HG03025 (cell line): ENCODE measurements around the gene MBTD1.
"Not testable (repeated sequence)": the region's sequence is repeated elsewhere in the genome, so short reads cannot be mapped to it uniquely, and the experiment has no call there.

Experiments used
- ATAC-seq: cut with Tn5 transposase; IDR thresholded peaks from one replicate; pipeline ENCODE4 v1.9.1; 2021; ENCODE audit warnings: mild to moderate bottlenecking, moderate library complexity; ENCODE audit not compliant: unreplicated experiment, low FRiP score

The MBTD1 gene

GRCh38 chr17:51191895-51192294 is 68.0 kb downstream of the MBTD1 start:
- no peak for ATAC-seq

DNA sequence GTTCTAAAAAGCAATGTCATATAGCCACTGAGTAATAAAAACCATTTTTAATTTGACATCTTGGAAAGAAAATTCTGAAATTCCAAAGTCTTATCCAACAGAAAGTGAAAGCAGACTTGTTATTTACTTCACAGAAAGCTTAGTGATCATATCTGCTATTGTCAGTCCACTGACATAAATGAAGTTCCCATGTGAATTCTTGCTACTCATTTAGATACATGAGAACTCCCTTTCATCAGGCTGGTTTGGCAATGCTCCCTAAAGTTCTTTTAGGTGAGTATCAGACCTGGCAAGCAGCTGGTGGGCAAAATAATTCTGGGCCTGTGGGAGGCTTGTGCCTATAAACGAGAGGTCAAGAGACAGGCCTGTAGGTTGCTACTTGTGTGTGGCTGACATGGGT is 70.2 kb downstream of the MBTD1 start:
- no peak for ATAC-seq

- ATAC-seq: no peak
These were observed 70.7 kb downstream of the MBTD1 start for GRCh38 chr17:51189162-51189561.

- ATAC-seq: no peak
These were observed 71.5 kb downstream of the MBTD1 start for GRCh38 chr17:51188271-51188833.

- ATAC-seq: no peak
These were observed 74.0 kb downstream of the MBTD1 start for GRCh38 chr17:51185763-51186332.

DNA sequence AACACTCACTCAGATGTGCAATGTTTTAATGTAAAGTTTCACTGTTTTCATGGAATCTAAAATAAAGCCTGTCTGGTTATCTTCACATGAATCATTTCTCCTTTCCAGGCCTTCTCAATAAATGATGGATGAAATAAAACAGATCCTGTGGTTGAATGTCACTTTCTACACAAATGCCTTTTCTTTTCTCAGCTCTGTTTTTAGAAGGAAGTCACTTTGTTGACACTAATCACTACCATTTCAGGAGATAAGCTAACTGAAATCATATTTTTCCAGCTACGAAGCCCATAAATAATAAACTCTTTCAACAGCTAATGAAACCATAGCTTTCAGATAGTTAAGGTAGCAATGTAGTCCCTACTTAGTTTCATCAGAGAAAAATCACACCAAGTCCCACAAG is 75.7 kb downstream of the MBTD1 start:
- ATAC-seq: no peak

DNA sequence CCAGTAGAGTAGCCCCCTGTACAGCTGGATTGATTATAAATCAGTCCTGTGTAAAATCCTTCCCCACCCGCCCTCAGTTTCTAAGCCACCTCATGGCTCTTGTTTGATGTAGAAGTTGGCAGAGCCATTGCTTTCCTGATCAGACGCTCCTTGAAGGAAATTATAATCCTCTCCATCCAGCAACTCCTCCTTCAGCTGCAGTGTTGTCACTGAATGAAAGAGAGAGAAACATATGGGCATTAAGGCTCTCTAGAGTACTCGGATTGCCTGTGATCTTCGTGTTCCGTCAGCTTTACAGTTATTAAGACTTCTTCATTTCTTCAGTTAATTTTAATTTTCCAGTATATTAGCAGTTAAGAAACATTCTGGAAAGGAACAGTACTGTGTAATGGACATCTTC is 79.4 kb downstream of the MBTD1 start:
- no peak for ATAC-seq

DNA sequence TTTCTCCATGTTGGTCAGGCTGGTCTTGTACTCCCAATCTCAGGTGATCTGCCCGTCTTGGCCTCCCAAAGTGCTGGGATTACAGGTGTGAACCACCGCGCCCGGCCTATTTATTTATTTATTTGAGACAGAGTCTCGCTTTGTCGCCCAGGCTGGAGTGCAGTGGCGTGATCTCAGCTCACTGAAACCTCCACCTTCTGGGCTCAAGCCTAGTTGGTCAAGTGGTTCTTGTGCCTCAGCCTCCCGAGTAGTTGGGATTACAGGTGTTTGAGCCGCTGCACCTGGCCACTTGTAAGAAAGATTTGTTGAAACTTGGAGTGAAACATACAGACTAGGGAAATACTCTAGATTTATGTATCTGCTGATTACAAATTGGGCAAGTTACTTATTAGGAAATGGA is 87.8 kb downstream of the MBTD1 start:
- ATAC-seq: not testable (repeated sequence)

DNA sequence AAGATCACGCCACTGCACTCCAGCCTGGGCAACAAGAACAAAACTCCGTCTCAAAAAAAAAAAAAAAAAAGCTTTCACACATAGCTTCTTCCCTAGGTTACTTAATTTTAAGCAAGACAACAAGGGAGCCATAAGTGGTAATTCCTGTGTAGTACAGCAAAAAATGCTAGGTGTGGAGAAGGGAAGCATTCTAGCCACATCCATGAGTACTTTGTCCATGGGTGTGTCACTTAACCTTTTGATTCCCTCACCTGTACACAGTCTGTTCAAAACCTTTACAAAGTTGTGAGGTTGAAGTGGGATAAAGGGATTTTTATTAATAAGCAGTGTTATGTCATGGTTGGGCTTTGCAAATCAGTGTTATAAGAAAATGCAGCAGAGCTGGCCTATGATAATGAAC is 89.1 kb downstream of the MBTD1 start:
- ATAC-seq: no peak

DNA sequence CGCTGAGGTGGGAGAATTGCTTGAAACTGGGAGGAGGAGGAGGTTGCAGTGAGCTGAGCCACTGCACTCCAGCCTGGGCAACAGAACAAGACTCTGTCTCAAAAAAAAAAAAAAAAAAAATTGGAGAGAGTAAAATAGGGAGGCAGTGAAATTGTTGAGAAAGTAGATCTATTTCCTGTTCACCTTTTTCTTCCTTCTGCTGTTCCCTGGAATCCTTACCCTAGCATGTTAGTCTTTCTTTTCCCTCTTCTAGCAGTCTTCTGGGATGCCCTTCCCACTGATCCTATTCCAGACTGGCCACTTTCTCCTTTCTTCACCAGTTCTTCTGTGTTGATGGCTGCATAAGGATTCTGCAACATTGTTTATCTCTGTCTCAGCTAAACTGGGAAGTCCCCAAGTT is 90.5 kb downstream of the MBTD1 start:
- ATAC-seq: no peak

- ATAC-seq: peak; percentile 49
These were observed 92.6 kb downstream of the MBTD1 start for GRCh38 chr17:51166987-51167931.

DNA sequence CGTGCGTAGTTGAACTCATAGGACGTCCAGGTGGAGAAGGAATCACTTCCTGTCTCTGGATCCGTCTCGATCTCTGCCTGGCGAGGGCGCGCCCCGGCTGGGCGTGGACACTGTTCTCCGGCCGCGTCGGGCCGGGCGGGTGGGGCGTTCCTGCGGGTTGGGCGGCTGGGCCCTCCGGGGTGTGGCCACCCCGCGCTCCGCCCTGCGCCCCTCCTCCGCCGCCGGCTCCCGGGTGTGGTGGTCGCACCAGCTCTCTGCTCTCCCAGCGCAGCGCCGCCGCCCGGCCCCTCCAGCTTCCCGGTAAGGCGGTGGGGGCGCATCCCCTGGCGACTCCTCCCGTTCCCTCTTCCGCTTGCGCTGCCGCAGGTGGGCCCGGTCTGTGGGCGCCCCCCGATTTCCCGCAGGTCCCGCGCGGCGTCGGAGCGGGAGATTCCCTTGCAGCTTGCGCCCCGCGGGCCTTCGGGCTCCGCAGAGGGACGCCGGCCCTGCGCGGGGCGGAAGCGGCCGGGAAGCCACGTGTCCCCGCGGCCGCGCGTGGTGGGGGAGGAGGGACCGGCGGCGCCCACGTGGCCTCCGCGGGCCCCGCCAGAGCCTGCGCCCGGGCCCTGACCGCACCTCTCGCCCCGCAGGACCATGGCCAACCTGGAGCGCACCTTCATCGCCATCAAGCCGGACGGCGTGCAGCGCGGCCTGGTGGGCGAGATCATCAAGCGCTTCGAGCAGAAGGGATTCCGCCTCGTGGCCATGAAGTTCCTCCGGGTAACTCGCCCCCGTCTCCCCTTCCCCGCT is 93.5 kb downstream of the MBTD1 start, which contains the start of gene NME2:
TSS of gene NME2 (plus strand) at position 214 of the 789 bp plus-strand sequence. CDS start at position 634, 420 bp downstream.
- ATAC-seq: peak; percentile 73

- peak; percentile 27 for ATAC-seq
These were observed 94.1 kb downstream of the MBTD1 start for GRCh38 chr17:51165680-51166197.

- no peak for ATAC-seq
These were observed 94.8 kb downstream of the MBTD1 start for GRCh38 chr17:51164911-51165679.

DNA sequence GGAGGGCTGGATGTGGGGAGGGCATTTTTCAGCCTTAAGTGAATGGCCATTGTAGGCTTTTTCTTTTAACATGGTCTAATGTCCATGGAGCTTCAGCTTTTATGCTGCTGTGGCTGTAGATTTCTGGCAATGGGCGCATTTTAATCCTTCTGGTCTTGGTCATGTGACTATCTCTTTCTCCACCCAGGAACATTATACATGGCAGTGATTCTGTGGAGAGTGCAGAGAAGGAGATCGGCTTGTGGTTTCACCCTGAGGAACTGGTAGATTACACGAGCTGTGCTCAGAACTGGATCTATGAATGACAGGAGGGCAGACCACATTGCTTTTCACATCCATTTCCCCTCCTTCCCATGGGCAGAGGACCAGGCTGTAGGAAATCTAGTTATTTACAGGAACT is 98.3 kb downstream of the MBTD1 start:
- ATAC-seq: no peak

DNA sequence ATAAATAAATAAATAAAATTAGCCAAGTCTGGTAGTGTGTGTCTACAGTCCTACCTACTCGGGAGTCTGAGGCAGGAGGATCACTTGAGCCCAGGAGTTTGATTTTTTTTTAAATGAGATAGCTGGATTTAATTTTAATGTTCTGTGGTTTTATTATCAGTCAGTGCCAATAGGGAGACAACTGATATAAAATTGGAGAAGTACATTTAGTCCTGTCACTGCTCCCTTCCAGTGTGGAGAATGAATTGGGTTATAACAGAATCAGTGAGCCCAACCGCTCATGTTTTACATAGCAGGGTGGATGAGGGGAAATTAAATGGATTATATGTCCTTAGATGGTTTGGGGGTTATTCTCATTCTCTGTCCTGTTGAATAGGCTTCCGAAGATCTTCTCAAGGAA is 100.2 kb downstream of the MBTD1 start:
- ATAC-seq: no peak

GRCh38 chr17:51155416-51155815 is 104.4 kb downstream of the MBTD1 start:
- no peak for ATAC-seq

DNA sequence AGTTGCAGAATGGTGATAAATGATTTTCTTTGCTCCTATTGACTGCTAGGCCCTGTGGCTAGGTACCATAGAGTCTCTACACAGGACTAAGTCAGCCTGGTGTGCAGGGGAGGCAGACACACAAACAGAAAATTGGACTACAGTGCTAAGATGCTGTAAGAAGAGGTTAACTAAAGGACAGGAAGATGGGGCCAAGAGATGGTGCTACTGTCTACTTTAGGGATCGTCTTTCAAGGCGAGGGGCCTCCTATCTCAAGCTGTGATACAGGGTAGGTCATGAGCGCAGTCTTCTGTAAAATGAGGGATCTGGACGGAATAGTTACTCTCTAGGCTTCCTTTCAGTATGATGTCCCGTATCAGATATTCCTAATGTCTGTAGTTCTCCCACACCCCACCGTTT is 105.7 kb downstream of the MBTD1 start:
- ATAC-seq: no peak

DNA sequence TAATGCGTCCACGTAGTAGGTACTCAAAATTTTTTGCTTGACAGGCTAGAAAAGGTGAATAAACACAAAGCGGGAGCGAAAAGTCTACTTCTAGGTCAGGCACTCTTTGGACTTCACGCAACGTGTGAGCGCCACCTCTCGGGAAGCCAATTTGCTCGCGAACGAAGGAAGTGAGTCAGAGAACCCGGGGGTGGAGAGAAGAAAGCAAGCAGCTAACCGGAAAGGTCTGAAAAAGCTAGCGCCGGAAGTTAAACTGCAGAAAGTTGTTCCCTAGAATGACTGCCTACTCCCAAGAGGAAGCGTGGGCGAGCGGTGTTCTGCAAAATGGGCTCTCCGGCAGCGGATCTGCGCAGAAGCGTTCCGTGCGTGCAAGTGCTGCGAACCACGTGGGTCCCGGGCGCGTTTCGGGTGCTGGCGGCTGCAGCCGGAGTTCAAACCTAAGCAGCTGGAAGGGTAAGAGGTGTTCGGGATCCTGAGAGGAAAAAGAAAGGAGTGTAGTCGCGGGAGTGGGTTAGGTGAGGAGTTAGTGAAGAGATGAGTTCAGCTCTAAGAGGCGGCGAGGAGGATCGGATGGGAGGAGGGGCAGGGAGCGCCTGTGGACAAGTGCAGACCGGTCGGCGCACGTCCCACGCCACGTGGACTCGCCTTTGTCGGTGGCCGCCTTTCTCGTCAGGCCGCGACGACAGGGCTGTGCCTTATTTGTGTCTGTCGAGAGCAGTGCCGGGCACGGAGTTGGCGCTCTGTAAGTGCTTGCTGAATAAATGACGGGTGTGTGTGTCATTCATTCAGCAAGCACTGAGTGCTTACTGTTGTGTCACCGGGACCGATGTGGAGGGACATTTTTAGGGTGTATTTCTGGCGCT is 106.4 kb downstream of the MBTD1 start, which contains the start of gene NME1:
TSS of gene NME1 (plus strand) at position 350 of the 863 bp plus-strand sequence. CDS start 2,096 bp downstream, outside the sequence.
- ATAC-seq: peak; percentile 87
